K562 (cell line): ENCODE results near the gene SEMA3F.

Experiments
- CHD2 ChIP-seq: IDR thresholded peaks from 2 replicates; pipeline ENCODE4 v1.6.1; 2011; ENCODE audit warnings: low read depth, low read length
- CREB1 ChIP-seq, 2 experiments: sonication (generic) in 1 of 2; formaldehyde crosslinking in 1 of 2; IDR thresholded peaks; 2 replicates each; pipeline versions ENCODE4 v1.6.1 to v1.8.0; 2012 to 2022; ENCODE audit warnings: inconsistent platforms in 1 of 2, mild to moderate bottlenecking in 1 of 2, missing genetic modification reagents in 1 of 2, moderate library complexity in 1 of 2
- FOXK2 ChIP-seq, 2 experiments: fragments of 450-650 bp; IDR thresholded peaks in 1 of 2; conservative IDR thresholded peaks in 1 of 2; 2 replicates each; pipeline ENCODE4 v1.6.1; 2016; ENCODE audit warnings: low read depth in 2 of 2, mild to moderate bottlenecking in 1 of 2
- KAT8 ChIP-seq: fragments of 450-650 bp; IDR thresholded peaks from 2 replicates; pipeline ENCODE4 v1.6.1; 2016; ENCODE audit warnings: low read depth, mild to moderate bottlenecking
- NUFIP1 ChIP-seq: fragments of 450-650 bp; IDR thresholded peaks from 2 replicates; pipeline ENCODE4 v1.6.1; 2018; ENCODE audit not compliant: partially characterized antibody
- PHF20 ChIP-seq: fragments of 450-650 bp; IDR thresholded peaks from 2 replicates; pipeline ENCODE4 v1.6.1; 2018; ENCODE audit not compliant: partially characterized antibody
- PHTF2 ChIP-seq: fragments of 250-450 bp; sonication (Bioruptor Pico); IDR thresholded peaks from 2 replicates; pipeline ENCODE4 v1.5.0; 2021; ENCODE audit warnings: mild to moderate bottlenecking
- RCOR1 ChIP-seq, 2 experiments: IDR thresholded peaks; 2 replicates each; pipeline ENCODE4 v1.6.1; 2012; ENCODE audit warnings: low read depth in 2 of 2, low read length in 2 of 2, borderline replicate concordance in 1 of 2, improper control_type of control experiment in 1 of 2
- ZZZ3 ChIP-seq: fragments of 450-650 bp; IDR thresholded peaks from 2 replicates; pipeline ENCODE4 v1.6.1; 2016; ENCODE audit warnings: antibody characterized with exemption, mild to moderate bottlenecking, moderate library complexity
- TF ChIP-seq, protein P1 (sequence below), 3 experiments: IDR thresholded peaks in 2 of 3; conservative IDR thresholded peaks in 1 of 3; 2 replicates each; pipeline ENCODE4 v1.5.1; 2011 to 2012; ENCODE audit warnings: low read length in 3 of 3, mild to moderate bottlenecking in 3 of 3, control low read depth in 2 of 3, improper control_type of control experiment in 1 of 3, inconsistent platforms in 1 of 3, low read depth in 1 of 3, mixed read lengths in 1 of 3, moderate library complexity in 1 of 3; ENCODE audit not compliant: insufficient read depth in 2 of 3
- TF ChIP-seq, protein P2 (sequence below): sonication (generic); formaldehyde crosslinking; IDR thresholded peaks from 2 replicates; pipeline ENCODE4 v1.8.0; 2023; ENCODE audit warnings: mild to moderate bottlenecking, missing genetic modification reagents

DNA sequence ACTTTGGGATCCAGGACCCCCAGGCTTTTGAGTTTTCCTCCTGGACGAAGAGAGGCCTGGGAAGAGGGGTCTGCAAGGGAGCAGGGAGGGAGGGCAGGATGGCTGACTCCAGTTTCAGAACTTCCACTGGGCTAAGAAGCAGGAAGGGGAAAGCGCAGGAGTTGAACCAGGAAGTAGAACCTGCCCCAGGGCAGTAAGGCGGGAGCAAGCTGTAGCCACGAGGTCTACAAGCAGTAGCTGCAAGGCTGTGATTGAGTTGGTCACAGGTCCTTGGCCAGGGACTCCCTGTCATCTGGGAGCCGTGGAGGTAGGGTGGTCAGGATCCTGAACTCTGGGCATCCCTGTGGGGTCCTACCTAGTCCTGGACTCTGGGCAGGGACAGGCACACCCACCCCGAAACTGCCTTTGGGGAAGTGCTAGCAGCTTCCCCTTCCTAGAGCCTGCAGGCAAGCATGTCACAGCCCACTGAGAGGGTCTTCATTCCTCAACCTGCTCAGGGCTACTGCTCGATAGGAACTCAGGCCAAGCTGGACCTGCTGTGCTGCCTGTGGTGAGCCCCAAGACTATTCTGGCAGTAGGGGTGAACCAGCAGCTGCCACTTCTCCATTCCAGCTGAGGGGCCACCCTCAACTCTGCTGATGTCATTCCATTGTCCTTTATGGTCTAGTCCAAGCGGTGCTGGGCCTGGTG lies 75.1 kb downstream of the SEMA3F start:
- TF ChIP-seq, protein P1, sequence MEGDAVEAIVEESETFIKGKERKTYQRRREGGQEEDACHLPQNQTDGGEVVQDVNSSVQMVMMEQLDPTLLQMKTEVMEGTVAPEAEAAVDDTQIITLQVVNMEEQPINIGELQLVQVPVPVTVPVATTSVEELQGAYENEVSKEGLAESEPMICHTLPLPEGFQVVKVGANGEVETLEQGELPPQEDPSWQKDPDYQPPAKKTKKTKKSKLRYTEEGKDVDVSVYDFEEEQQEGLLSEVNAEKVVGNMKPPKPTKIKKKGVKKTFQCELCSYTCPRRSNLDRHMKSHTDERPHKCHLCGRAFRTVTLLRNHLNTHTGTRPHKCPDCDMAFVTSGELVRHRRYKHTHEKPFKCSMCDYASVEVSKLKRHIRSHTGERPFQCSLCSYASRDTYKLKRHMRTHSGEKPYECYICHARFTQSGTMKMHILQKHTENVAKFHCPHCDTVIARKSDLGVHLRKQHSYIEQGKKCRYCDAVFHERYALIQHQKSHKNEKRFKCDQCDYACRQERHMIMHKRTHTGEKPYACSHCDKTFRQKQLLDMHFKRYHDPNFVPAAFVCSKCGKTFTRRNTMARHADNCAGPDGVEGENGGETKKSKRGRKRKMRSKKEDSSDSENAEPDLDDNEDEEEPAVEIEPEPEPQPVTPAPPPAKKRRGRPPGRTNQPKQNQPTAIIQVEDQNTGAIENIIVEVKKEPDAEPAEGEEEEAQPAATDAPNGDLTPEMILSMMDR (IDR thresholded peaks at IDR 0.05 in 2 of 3, conservative IDR thresholded peaks at IDR 0.05 in 1 of 3; ENCODE audit: insufficient read depth in 2 of 3, low read depth in 1 of 3, low read length in 3 of 3): no peak
- TF ChIP-seq ZZZ3: no peak
- TF ChIP-seq CHD2: no peak
- no peak for TF ChIP-seq RCOR1 (IDR thresholded peaks at IDR 0.05; ENCODE audit: borderline replicate concordance in 1 of 2, low read depth in 2 of 2, low read length in 2 of 2)
- TF ChIP-seq KAT8: no peak
- no peak for TF ChIP-seq NUFIP1
- no peak for TF ChIP-seq CREB1 (IDR thresholded peaks at IDR 0.05)
- no peak for TF ChIP-seq CREB1 (CRISPR knock-in tag; IDR thresholded peaks at IDR 0.05)
- TF ChIP-seq FOXK2 (conservative IDR thresholded peaks at IDR 0.05 in 1 of 2, IDR thresholded peaks at IDR 0.05 in 1 of 2; ENCODE audit: low read depth in 2 of 2): no peak
- TF ChIP-seq, protein P2, sequence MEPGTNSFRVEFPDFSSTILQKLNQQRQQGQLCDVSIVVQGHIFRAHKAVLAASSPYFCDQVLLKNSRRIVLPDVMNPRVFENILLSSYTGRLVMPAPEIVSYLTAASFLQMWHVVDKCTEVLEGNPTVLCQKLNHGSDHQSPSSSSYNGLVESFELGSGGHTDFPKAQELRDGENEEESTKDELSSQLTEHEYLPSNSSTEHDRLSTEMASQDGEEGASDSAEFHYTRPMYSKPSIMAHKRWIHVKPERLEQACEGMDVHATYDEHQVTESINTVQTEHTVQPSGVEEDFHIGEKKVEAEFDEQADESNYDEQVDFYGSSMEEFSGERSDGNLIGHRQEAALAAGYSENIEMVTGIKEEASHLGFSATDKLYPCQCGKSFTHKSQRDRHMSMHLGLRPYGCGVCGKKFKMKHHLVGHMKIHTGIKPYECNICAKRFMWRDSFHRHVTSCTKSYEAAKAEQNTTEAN (CRISPR knock-in tag): no peak
- no peak for TF ChIP-seq PHTF2 (CRISPR knock-in tag)
- TF ChIP-seq PHF20: no peak
